ENCODE measurements around the gene FAM200C.

DNA sequence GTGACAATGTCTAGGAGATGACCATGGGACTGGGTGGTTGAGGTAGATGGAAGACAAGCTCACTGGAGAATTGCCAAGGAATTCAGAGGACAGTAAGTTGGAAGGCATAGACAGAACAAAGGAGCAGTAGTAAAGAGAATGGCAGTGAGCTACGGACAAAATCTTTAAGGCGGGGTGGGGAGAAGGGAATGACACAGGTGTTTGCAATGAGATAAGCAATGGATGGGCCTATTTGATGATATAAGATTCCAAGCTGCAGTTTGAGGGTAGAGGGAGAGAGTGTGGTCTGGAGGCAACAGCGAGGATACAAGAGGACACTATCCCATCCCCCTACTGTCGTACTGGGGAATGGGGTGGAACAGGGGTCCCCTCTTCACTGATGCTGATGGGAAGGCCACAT is 36.2 kb upstream of the FAM200C start:
- TF ChIP-seq ARNT (IDR thresholded peaks at IDR 0.05) = no peak
- TF ChIP-seq NFIC (IDR thresholded peaks at IDR 0.05) = peak; percentile 71
- TF ChIP-seq E2F5 (CRISPR knock-in tag; IDR thresholded peaks at IDR 0.05) = no peak
- no peak for TF ChIP-seq MXI1 (IDR thresholded peaks at IDR 0.05; ENCODE audit: low read depth, low read length)
- TF ChIP-seq PBX2 (CRISPR knock-in tag; IDR thresholded peaks at IDR 0.05; ENCODE audit: low read depth) = no peak
- TF ChIP-seq PBX2 (tag; conservative IDR thresholded peaks at IDR 0.05; ENCODE audit: low read depth) = no peak
- TF ChIP-seq EGR1 (conservative IDR thresholded peaks at IDR 0.05) = no peak
- no peak for TF ChIP-seq BDP1 (IDR thresholded peaks at IDR 0.05; ENCODE audit: insufficient read depth, insufficient read length)
- no peak for TF ChIP-seq ZNF764 (CRISPR knock-in tag; IDR thresholded peaks at IDR 0.05; ENCODE audit: low read depth)
- no peak for TF ChIP-seq ZKSCAN1 (IDR thresholded peaks at IDR 0.05; ENCODE audit: low read depth, low read length)
- TF ChIP-seq ETS2 (tag; IDR thresholded peaks at IDR 0.05; ENCODE audit: borderline replicate concordance, poor library complexity, severe bottlenecking) = no peak
- TF ChIP-seq FUS (optimal IDR thresholded peaks at IDR 0.05; ENCODE audit: low read depth, low read length) = no peak
- TF ChIP-seq, protein P1, sequence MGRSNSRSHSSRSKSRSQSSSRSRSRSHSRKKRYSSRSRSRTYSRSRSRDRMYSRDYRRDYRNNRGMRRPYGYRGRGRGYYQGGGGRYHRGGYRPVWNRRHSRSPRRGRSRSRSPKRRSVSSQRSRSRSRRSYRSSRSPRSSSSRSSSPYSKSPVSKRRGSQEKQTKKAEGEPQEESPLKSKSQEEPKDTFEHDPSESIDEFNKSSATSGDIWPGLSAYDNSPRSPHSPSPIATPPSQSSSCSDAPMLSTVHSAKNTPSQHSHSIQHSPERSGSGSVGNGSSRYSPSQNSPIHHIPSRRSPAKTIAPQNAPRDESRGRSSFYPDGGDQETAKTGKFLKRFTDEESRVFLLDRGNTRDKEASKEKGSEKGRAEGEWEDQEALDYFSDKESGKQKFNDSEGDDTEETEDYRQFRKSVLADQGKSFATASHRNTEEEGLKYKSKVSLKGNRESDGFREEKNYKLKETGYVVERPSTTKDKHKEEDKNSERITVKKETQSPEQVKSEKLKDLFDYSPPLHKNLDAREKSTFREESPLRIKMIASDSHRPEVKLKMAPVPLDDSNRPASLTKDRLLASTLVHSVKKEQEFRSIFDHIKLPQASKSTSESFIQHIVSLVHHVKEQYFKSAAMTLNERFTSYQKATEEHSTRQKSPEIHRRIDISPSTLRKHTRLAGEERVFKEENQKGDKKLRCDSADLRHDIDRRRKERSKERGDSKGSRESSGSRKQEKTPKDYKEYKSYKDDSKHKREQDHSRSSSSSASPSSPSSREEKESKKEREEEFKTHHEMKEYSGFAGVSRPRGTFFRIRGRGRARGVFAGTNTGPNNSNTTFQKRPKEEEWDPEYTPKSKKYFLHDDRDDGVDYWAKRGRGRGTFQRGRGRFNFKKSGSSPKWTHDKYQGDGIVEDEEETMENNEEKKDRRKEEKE (IDR thresholded peaks at IDR 0.05; ENCODE audit: borderline replicate concordance in 1 of 2, control insufficient read depth in 1 of 2, low read depth in 2 of 2, low read length in 1 of 2) = no peak
- TF ChIP-seq, protein P2, sequence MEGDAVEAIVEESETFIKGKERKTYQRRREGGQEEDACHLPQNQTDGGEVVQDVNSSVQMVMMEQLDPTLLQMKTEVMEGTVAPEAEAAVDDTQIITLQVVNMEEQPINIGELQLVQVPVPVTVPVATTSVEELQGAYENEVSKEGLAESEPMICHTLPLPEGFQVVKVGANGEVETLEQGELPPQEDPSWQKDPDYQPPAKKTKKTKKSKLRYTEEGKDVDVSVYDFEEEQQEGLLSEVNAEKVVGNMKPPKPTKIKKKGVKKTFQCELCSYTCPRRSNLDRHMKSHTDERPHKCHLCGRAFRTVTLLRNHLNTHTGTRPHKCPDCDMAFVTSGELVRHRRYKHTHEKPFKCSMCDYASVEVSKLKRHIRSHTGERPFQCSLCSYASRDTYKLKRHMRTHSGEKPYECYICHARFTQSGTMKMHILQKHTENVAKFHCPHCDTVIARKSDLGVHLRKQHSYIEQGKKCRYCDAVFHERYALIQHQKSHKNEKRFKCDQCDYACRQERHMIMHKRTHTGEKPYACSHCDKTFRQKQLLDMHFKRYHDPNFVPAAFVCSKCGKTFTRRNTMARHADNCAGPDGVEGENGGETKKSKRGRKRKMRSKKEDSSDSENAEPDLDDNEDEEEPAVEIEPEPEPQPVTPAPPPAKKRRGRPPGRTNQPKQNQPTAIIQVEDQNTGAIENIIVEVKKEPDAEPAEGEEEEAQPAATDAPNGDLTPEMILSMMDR (IDR thresholded peaks at IDR 0.05 in 2 of 3, conservative IDR thresholded peaks at IDR 0.05 in 1 of 3; ENCODE audit: insufficient read depth in 2 of 3, low read depth in 1 of 3, low read length in 3 of 3) = no peak
- TF ChIP-seq ZKSCAN8 (CRISPR knock-in tag; IDR thresholded peaks at IDR 0.05) = no peak

Measured in K562 (cell line).